ENCODE data around the gene KAT6B. TPM values are rescaled to one million over a fixed set of nuclear protein-coding genes. Genes with fewer than 3 reads are reported as not detected.
"Not testable (repeated sequence)": the region's sequence is repeated elsewhere in the genome, so short reads cannot be mapped to it uniquely, and the experiment has no call there.

The KAT6B gene
- total RNA-seq, 4 donors from 2014 or later: 34.2 to 84.2 (median 47.3) TPM

DNA sequence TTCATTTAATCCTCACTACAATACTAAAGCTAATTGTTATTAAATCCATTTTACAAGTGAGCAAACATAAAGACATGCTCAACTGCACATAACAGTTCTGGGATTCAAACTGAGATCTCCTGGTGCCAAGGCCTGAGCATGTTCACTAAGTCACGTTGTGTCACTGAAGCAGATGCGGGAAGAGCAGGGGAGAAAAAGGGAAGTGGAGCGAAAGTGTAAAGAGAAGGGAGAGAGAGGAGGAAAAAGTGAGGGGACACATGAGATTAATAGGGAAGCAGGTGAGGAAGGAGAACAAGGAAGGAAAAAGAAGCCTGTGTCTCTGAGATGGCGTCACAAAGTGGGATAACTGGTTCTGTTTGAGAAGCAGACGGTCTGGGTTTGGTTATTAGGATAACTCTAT is 38.9 kb upstream of the KAT6B start:
- Histone ChIP-seq H3K36me3 (no peaks in the 10 kb centered on the region), H3K27me3 (no peaks in the 10 kb centered on the region), H3K27ac (no peak overlapping the region), H3K9me3 (no peaks in the 10 kb centered on the region), H3K4me3 (no peak overlapping the region), H3K4me1 (no peaks in the 10 kb centered on the region)
- TF ChIP-seq POLR2AphosphoS5 (IDR thresholded peaks at IDR 0.05): no peak
- WGBS: 81% methylated on average over 5 of the region's 5 CpGs
- no peak for DNase-seq (ENCODE audit: low spot score in 2 of 2)

DNA sequence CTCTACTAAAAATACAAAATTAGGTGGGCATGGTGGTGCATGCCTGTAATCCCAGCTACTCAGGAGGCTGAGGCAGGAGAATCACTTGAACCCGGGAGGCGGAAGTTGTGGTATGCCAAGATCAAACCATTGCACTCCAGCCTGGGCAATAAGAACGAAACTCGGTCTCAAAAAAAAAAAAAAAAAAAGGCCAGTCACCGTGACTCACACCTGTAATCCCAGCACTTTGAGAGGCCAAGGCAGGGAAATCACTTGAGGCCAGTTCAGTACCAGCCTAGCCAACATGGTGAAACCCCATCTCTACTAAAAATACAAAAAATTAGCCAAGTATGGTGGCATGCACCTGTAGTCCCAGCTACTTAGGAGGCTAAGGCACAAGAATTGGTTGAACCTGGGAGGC is 34.4 kb upstream of the KAT6B start:
- H3K4me1 ChIP-seq; DNase-seq (ENCODE audit: low spot score in 2 of 2): not testable (repeated sequence)
- 94% methylated on average over 5 of the region's 5 CpGs for WGBS

DNA sequence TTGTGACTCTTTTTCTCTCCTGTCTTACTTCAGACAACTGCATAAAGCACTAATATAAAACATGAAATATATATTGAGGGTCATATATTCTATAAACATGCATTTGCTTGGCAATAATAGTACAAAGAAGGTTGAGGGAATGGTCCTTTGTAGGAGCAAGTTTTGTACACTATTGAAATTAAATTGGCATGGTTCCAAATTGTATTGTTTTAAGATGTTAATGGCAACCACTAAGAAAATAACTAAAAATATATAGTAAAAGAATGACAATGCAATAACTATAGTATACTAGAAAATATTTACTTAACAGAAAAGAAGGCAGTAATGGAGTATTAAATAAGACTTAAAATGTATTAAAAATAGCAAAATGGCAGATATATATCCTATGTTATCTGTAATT is 33.7 kb upstream of the KAT6B start:
- no peak overlapping the region for H3K27ac ChIP-seq
- no peak for TF ChIP-seq POLR2AphosphoS5 (IDR thresholded peaks at IDR 0.05)
- no peak for TF ChIP-seq CTCF (IDR thresholded peaks at IDR 0.05)
- no peak for TF ChIP-seq EP300 (IDR thresholded peaks at IDR 0.05)
- TF ChIP-seq POLR2A (IDR thresholded peaks at IDR 0.05): no peak
- H3K36me3 ChIP-seq: no peaks in the 10 kb centered on the region
- H3K4me3 ChIP-seq: no peak overlapping the region
- H3K4me1 ChIP-seq: no peaks in the 10 kb centered on the region
- no peaks in the 10 kb centered on the region for H3K27me3 ChIP-seq
- H3K9me3 ChIP-seq: no peaks in the 10 kb centered on the region
- no peak for DNase-seq (ENCODE audit: low spot score in 2 of 2)

More for the DNA sequence above, 34.4 kb upstream of the KAT6B start:
- not testable (repeated sequence) for H3K36me3 ChIP-seq, H3K27me3 ChIP-seq, H3K9me3 ChIP-seq, H3K4me3 ChIP-seq, H3K27ac ChIP-seq

GRCh38 chr10:74793240-74793639 is 33.2 kb upstream of the KAT6B start:
- not testable (repeated sequence) for H3K36me3 ChIP-seq; H3K4me3 ChIP-seq; H3K9me3 ChIP-seq; H3K4me1 ChIP-seq; DNase-seq (ENCODE audit: low spot score in 2 of 2); H3K27me3 ChIP-seq; H3K27ac ChIP-seq
- WGBS: 92% methylated on average over 1 of the region's 1 CpG

GRCh38 chr10:74794531-74794930 is 31.9 kb upstream of the KAT6B start:
- H3K4me3 ChIP-seq: no peak overlapping the region
- no peak for DNase-seq (ENCODE audit: low spot score in 2 of 2)

GRCh38 chr10:74797550-74797949 is 28.9 kb upstream of the KAT6B start:
- TF ChIP-seq CTCF (IDR thresholded peaks at IDR 0.05) (no peak), EP300 (IDR thresholded peaks at IDR 0.05) (no peak), POLR2A (IDR thresholded peaks at IDR 0.05) (no peak), POLR2AphosphoS5 (IDR thresholded peaks at IDR 0.05) (no peak)
- whole genome bisulfite sequencing: 63% methylated on average over 1 of the region's 1 CpG
- H3K27ac ChIP-seq: no peak overlapping the region
- H3K9me3 ChIP-seq: no peaks in the 10 kb centered on the region
- H3K4me1 ChIP-seq: no peaks in the 10 kb centered on the region
- H3K4me3 ChIP-seq: no peak overlapping the region
- no peaks in the 10 kb centered on the region for H3K36me3 ChIP-seq
- H3K27me3 ChIP-seq: no peaks in the 10 kb centered on the region
- no peak for DNase-seq (ENCODE audit: low spot score in 2 of 2)

More at GRCh38 chr10:74794531-74794930, 31.9 kb upstream of the KAT6B start:
- Histone ChIP-seq H3K36me3 (no peaks in the 10 kb centered on the region), H3K27me3 (no peaks in the 10 kb centered on the region), H3K9me3 (no peaks in the 10 kb centered on the region), H3K4me1 (no peaks in the 10 kb centered on the region), H3K27ac (no peak overlapping the region)
- TF ChIP-seq POLR2AphosphoS5 (IDR thresholded peaks at IDR 0.05): no peak
- no peak for TF ChIP-seq CTCF (IDR thresholded peaks at IDR 0.05)
- TF ChIP-seq EP300 (IDR thresholded peaks at IDR 0.05): no peak
- no peak for TF ChIP-seq POLR2A (IDR thresholded peaks at IDR 0.05)
- 63% methylated on average over 1 of the region's 1 CpG for WGBS

GRCh38 chr10:74799721-74800221 is 26.6 kb upstream of the KAT6B start:
- no peak overlapping the region for H3K4me3 ChIP-seq
- no peaks in the 10 kb centered on the region for H3K36me3 ChIP-seq
- H3K27ac ChIP-seq: no peak overlapping the region
- no peak for TF ChIP-seq POLR2AphosphoS5 (IDR thresholded peaks at IDR 0.05)
- TF ChIP-seq POLR2A (IDR thresholded peaks at IDR 0.05): no peak
- no peak for TF ChIP-seq CTCF (IDR thresholded peaks at IDR 0.05)
- no peak for TF ChIP-seq EP300 (IDR thresholded peaks at IDR 0.05)
- H3K9me3 ChIP-seq: no peaks in the 10 kb centered on the region
- WGBS: 58% methylated on average over 5 of the region's 5 CpGs
- no peaks in the 10 kb centered on the region for H3K27me3 ChIP-seq
- no peaks in the 10 kb centered on the region for H3K4me1 ChIP-seq
- no peak for DNase-seq (ENCODE audit: low spot score in 2 of 2)
